GM21381 (cell line): Measurements from ENCODE around the gene PCNX2.

Experiments used
- ATAC-seq: cut with Tn5 transposase; IDR thresholded peaks from one replicate; pipeline ENCODE4 v1.9.1; 2021; ENCODE audit warnings: mild to moderate bottlenecking, moderate library complexity; ENCODE audit not compliant: unreplicated experiment

Gene PCNX2

DNA sequence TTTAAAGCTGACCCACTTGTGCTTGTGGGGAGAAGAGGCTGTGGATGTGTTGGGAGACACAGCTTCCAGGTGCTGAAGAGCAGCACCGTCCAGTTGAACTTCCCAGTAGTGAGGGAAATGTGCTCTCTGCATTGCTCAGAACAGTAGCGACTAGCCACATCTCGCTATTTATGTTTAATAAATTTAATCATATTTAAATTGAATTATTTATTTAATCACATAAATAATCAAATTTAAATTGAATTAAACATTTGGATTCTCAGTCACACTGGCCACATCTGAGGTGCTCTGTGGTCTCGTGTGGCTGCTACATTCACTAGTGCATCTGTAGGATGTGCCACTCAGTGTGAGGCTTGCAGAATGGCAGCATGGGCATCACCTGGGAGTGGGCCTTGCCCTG is 325.0 kb downstream of the PCNX2 start:
- ATAC-seq: no peak

DNA sequence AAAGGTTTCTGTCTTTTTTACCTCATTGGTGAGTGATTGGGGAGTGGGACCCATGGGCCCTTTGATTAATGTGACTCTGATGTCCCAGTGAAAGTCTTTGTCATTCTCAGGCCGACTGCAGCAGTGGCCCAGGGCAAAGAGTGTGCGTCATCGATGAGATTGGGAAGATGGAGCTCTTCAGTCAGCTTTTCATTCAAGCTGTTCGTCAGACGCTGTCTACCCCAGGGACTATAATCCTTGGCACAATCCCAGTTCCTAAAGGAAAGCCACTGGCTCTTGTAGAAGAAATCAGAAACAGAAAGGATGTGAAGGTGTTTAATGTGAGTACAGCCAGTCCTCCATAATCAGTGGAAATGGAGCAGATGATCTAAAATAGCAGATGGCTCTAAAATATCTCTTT is 325.7 kb downstream of the PCNX2 start:
- ATAC-seq: no peak

DNA sequence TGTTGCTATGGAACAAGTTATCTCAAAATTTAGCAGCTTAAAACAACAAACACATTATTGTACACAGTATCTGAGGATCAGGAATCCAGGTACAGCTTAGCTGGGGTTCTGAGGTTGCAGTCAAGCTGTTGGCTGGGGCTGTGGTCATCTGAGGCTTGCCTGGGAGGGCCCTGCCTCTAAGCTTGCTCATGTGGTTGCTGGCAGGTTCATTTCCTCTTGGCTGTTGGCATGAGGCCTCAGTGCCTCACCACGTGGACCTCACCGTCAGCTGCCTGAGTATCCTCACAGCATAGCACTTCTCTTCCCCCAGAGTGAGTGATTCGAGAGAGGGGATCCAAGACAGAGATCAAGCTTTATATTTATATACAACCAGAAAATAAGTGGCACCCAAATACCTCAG is 326.6 kb downstream of the PCNX2 start:
- ATAC-seq: no peak

DNA sequence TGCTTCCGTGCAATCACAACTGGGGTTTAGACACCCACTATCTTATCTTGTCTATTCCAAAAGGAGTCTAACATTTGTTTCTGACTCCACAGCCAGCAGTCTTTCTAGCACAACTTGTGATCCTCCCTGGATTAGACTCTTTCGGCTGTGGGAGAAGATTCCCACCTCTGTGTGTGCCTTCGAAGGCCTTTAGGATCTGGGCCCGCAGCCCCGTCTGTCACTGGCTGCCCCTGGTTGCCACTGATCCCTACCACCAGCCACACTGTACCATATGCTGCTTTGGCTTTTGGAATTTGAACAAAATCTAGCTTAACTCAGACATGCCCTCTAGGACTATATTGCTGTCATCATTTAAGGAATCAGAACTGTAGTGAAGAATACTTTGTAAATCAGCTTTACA is 327.1 kb downstream of the PCNX2 start:
- no peak for ATAC-seq

DNA sequence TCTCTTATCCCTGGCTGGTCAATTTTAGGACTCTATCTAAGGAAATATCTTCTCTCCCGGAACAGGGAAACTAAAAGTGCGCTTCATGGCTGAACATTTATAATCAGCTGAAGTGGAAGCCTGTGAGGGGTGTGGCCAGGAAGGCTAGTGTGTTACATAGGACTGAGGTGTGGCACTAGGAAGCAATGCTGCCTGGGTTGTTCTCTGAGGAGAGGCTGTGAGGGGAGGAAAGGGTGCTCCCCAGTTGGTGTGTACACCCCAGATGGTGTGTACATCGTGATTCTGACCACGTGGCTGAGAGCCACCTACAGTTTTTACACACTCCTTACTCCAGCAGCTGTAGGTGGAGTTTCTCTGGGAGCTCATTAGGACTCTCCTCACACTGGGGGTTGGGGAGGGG is 328.9 kb downstream of the PCNX2 start:
- ATAC-seq: no peak

DNA sequence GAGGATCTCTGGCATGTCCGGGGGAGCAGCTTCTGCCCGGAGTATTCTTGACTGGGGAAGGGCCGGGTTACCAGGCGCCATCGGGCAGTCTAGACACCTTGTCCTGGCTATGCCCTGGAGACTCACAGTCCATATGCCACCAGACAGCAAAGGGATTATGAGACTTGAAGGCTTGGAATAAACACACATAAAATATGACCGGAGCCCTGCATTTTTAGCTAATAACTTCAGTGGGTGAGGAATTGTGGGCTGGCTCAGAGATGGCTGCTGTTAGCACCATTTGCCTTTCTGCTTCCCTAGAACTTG is 329.7 kb downstream of the PCNX2 start:
- no peak for ATAC-seq

DNA sequence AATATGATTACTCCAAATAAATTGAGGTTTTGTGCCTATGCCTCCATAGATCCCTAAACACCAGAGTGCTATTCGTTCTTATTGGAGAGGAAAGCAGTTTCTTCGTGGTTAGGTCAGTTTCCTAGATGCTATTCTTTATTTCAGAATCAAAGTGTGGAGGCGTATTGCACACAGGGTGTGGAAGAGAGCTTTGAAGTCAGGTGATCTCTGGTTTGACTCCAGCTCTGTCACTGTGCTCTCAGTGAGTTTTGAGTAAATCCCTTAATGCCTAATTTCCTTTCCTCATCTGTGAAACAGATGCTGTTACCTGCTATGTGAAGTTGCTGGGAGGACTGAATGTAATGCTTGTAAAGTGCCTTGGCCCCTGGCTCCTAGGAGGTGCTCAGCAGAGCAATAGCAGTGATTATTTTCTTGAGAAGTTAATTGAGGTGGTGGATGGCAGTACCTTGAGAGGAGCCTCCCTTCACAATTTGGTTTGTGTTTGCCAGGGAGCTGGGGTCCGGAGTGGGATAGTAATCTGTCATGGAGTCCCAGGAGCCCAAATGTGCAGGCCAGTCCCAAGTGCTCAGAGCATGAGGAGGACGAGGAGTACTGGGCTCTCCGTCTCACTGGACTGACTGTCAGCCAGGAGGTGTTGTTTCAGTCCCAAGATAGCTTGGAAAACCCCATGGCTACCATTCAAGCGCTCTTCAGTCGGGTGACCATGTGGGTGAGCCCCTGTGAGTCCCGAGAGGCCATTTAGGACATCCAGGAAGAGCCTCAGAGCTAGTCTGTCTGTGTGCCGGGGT is 330.2 kb downstream of the PCNX2 start:
- no peak for ATAC-seq

DNA sequence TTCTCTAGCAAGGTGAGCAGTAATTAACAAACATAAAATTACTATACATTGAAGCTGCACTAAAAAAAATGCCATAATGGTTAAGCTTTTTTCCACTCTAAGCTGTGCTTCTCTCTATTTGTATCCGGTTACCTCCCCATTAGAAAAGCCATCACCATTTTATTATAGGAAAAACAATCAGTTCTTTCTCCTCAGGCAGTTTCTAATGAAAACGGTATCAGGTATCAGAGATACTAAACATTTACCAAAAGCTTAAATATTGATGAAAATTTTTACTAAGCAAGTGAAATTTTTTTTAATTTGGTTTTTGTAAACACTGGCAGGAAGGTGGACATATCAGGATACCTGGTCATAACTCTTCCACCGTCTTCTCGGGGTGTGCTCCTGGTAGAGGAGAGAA is 330.9 kb downstream of the PCNX2 start:
- no peak for ATAC-seq

DNA sequence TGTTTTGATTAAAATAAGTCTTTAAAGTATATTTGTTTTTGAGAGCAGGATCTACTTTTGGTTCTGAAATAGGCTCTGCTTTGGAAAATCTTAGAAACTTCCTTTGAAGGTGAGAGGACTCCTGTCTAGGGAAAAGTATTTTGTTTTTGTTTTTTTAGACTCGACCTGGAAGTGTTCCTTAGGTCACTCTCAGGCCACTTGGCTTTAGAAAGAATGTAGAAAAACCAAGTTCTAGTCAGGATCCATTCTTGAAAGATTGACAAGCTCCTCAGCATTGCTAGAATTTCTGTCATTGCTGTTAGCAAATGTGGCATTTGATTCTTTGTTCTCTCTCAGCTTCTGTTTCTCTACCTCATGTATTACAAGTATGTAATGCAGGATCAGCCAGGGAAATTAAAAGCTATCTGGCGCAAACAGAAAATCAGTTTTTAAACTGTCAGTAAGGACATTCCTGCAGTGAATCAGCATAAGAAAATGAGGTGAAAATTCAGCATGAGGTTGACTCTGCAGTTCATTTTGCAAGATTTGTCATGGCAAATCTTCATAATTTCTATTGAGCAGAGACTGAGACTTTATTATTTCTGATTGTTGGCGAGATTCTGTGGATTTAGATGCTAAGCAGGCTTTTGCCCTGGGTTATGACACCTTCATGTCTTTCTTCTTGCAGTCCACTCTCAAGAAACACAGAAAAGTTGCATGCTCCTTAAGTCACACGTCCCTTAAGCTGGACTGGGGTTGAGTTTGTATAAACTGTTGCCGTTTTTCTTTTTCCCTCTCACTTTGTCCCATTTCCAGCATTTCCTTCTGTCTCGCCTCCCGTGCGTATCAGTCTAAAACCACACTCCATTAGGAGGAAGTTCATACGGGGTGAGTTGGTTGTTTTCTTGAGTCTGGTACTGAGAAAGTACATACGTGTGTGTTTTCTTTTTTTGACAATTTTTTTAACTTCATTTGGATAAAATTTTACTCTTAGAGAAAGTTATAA is 332.5 kb downstream of the PCNX2 start:
- ATAC-seq: no peak

DNA sequence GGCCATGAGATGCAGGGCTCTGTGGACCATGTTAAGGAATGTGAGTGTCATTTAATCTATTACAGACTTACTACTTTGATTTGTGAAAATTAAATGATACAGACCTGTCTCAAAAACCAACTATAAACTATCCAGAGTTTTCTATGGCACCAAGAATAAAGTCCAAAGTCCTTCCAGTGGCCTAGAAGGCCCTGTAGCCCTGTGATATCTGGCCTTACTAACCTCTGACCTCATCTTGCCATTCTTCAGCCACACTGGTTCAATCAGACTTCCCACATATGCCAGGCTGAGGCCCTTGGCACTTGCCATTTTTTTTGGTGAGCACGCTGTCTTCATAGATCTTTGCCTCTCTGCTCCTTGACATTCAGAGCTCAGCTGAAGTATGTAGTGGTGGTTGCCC is 337.5 kb downstream of the PCNX2 start:
- no peak for ATAC-seq

DNA sequence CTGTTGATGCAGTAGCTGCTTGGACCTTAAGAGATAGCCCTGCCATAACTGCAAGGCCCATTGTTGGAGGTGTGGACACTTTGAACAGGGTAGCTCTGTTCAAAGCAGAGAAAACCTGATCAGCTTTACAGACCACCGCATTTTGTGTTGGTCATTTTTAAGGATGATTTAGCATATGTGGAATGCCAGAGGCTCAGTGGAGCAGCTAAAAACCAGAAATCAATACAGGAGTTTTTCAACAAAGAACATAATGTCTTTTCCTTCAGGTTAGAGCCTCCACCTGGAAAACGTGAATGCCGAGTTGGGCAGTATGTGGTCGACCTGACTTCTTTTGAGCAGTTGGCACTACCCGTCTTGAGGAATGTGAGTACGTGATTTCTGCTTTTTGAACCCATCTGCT is 339.4 kb downstream of the PCNX2 start:
- no peak for ATAC-seq

DNA sequence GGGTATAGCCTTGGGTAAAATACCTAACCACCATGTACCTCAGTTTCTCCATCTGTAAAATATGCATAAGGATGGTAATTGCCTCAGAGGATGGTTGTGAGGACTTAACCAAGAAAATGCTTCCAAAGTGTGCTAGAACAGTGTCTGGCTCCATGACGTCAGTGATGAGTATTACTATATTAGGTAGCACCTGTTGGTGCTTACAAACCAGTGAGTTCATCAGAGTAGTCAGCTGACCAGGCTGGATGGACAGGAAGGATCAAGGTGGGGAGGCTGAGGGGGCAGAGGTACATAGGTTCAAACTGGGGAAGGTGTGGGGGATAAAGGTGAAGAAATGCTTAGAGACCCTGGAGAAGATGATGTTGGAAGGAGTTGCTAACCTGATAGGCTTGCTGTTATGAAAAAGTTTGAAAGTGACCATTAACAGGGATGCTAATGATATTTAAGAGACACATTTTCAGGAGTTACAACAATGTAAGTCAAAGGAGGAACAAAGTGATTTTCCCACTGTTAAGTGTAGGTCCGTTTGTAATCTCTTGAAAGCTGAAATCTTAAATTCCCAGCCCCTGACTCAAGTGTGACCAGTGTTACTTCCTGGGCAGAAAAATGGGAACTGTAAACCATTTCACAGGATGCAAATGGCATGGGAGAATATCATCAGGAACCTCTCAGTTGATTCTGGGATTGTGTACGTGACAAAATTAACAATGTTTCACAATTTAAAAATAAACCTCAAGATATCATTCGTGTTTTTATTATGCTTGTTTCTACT is 340.7 kb downstream of the PCNX2 start:
- no peak for ATAC-seq

DNA sequence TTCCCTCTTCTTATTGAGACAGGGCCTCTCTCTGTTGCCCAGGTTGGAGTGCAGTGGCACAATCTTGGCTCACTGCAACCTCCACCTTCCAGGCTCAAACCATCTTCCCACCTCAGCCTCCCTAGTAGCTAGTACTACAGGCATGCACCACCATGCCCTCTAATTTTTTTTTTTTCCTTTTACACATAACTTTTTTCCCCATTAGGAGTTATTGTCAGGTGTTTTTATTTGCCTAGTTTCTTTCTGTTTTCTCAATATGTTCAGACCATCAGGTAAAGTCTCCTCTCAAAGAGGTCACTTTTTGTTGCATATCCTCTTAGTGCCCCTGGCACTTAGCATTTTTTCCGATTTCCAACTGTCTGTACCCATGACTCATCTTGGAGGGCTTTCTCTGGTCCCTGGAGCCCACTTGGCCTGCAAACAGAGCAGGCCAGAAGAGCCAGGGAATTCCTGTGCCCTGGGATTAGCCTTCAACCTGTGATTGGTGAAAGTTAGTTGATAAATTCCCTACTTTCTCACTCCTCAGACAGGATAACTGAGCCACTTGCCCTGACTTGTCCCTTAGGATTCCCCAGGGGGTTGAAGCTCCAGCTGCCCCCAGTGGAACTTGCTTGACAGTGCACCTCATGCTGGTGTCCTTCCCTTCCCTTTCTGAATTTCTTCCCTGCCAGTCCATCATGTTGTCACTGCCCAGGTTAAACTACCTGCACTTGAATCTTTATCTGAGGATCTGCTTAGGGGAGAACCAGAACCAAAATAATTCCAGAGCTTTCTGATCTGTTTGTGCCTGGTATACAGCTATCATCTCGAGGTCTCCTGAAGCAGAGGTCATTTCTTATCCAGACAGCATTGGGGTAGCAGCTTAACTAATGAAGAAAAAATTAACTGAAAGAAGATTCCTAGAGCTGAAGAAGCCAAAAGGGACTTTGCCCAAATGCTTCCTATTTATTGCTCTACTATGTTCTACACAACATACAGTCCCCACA is 342.7 kb downstream of the PCNX2 start:
- peak; percentile 48 for ATAC-seq

DNA sequence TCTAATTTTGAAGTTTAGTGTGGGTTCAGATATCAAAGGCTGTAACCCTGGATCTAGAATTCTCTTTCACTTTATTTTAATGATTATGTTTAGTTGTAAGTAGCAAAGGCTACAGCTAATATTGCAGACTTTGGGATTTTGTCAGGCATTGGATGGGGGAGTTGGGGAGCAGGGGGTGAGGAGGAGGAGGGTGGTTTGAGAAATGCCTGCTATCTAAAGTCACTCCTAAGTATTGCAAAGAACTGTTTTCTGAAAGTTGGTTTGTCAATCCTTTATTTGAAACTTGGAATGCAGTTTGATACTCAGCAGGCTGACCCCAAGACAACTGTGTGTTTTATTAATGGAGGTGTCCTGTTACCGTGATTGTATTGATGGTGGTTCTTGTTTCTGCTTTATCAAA is 343.9 kb downstream of the PCNX2 start:
- ATAC-seq: no peak

DNA sequence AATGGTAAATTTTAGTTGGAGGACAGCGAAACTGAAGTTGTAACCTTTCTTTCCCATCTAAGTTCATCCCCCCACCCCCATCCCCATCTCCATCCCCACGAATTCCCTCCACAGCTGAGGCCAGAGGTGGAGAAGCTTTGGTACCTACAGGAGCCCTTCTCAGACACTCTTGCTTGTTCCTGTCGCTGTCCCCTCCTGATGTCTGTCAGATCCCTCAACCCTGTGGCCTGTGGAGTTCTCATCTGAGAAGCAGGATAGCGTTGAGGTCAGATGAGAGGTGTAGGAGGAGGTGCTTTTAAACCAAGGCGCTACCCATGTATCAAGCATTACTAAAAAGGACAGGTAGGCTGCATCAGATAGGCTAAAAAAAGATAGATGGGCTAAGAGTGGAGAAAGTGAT is 344.3 kb downstream of the PCNX2 start:
- ATAC-seq: no peak

DNA sequence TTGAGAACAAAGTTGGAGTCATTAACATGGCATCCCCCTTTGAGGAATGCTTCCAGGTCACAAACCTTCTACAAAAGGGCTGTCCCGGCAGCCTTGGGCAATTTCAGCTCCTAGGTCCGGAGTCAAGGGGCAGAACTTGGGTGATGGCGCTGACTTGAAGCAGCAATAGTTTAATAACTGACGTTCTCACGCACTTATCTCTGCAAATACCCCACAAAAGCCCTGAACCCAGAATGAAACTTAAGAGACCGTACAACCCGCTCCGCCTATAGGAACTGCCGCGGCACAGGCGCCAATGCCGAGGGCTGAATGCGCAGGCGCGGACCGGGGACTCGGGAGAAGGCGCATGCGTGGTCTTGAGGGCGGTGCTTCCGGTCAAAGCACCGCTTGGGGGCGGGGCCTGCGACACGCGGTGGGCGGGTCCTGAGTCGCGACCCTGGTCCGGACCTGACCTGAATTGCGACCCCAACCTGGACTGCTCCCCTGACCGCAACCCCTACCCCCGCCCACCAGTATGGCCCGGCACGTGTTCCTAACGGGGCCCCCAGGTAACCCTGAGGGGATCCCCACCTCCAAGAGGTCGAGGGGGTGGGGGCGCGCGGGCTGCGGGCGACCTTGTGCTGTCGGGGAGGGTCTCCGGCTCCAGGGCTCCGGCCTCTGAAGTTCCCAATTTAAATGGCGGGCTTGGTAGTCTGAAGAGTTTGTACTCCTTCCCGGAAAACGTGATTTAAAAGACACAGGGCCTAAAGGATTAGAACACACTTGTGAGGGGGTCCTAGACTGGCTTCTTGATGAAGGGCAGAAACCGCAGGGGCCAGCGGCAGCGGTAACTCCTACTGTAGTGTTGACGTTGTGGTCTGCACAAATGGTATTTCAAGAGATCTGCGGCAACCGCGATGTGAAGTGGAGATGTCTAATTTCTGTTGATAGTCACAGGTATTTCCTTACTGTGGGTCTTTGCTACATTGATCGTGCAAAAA is 345.0 kb downstream of the PCNX2 start, which contains the start of gene NTPCR:
Gene NTPCR, plus strand, starts transcription at position 415 of the 980 bp plus-strand sequence. Its CDS starts 100 bp downstream, at position 515.
- peak; percentile 89 for ATAC-seq

DNA sequence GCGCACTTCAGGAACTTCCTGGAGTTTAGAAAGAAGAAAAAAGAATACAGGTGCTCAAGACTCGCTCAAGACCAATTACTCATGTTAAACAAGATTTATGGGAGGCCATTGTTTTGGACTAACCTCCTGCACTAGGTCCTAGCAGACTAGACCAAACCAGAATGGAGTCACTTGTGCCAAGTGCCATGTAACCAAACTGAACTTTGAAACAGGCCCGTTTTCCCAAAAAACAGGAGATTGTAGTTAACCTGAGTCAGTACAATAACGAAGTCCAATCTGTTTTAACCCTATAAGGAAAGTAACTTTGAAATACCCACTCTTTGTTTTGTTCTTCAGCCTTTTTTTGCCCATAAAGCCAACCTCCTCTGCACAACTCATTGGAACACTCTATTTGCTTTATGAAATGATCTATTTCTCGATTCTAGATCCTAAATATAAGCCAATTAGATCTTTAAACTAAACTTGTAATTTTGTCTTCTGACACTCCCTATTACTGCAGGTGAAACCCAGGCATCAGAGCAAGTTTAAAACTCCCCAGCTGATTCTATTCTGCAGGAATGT is 345.8 kb downstream of the PCNX2 start:
- ATAC-seq: no peak

DNA sequence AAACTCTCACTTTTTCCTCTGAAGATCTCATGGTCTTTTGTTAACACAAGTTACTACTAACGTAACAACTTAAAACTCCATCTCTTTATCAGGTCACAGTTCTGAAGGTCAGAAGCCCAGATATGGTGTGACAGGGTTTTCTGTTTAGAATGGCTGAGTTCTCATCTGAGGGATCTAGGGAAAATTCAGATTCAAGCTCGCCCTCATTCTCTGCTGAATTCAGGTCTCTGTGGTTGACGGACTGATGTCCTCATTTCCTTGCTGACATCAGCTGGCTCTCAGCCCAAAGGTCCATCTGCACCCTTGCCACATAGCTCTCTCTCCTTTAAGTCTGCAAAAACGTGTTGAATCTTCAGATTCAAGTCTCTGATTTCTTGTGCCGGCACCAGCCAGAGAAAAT is 351.2 kb downstream of the PCNX2 start:
- ATAC-seq: no peak
